Choroid plexus epithelial cell (primary cell): ENCODE results near the gene SATB2.

ENCODE experiments used
- DNase-seq: peaks from one replicate; pipeline ENCODE4 v3.0.0-alpha.2; 2010; ENCODE audit warnings: low read depth
- H3K4me3 ChIP-seq: 2 replicates; pipeline ENCODE4 v1.5.1; 2011; ENCODE audit warnings: low read depth, mild to moderate bottlenecking, control low read depth, low read length, moderate library complexity
- CTCF ChIP-seq: conservative IDR thresholded peaks from 2 replicates; pipeline ENCODE4 v1.5.1; 2011; ENCODE audit warnings: low read depth, mild to moderate bottlenecking, control low read depth, inconsistent platforms, low read length, moderate library complexity

The SATB2 gene

DNA sequence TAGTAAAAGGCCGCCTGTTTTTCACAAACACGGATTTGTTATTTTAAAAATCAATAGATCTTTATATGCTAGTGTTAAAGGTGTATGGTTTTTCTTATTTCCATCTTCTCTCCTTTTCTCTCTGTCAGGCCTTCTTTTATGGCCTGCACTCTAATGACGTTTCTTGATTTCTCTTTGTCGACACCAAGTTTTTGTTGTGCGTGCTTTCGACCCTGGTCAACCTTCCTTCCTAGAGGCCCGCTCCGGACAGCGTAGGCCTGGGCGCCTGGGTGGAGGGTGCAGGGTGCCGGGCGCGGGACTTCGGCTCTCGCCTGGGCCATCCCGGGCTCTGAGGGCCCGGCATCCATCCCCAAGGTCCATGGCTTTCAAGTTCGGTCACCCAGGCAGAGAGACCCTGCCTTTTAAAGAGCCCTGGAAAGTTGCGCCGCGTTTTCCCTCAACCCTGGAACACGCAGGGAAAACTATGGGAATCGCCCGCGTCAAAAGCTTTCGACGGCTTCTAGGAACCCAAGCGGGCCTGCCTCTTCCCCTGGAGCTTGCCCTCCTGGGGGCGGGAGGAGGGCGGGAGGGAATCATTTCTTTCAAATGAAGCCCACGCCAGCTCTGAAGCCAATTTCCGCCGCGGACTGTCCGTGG, 4.1 kb upstream of the SATB2 start:
- no peak for TF ChIP-seq CTCF
- no peak for DNase-seq
- no peak overlapping the region for H3K4me3 ChIP-seq

GRCh38 chr2:199460846-199461710, 3.3 kb upstream of the SATB2 start:
- DNase-seq = no peak
- no peak overlapping the region for H3K4me3 ChIP-seq
- no peak for TF ChIP-seq CTCF

- peak; percentile 44 for DNase-seq
- no peak for TF ChIP-seq CTCF
- peak overlapping the region; percentile 83 for H3K4me3 ChIP-seq
These were observed 2.4 kb upstream of the SATB2 start for GRCh38 chr2:199460101-199460671.

DNA sequence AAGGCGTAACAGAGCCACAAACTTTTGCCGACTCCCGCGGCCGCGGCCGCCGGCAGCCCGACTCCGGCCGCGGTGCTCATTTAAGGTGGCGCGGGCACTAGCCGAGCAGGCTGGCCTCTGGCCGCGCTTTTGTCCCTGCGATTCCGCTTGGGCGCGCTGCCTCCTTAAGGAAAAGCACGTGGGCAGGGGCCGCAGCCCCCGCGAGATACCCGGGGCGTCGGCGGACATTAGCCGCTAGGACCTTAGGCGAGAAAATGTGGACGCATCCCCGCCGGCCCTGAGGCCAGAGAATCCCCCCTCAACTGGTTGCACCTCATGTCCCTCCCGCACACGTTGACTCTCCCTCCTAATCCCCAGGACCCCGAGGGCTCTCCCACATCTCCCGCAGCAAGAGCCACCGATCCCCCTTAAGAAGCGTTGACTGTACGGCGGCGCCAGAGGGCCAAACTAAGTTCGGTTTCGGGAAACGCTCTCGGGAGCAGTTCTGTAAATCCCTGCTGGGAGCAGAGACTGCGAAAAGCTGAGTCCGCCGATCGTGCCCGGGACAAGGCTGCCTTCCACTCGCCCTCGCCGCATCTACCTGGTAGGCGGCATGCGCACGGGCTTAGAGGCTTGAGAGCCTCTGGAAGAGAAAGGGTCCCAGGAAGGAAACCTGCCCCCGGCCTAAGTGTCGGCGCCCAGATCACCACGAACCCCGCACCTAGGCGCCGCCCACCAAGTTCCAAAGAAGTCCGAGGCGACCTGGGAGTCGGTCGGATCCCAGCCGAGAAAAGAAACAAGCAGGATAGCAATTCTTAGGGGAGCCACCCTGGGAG, 1.8 kb upstream of the SATB2 start:
- peak overlapping the region; percentile 83 for H3K4me3 ChIP-seq
- DNase-seq = peak; percentile 96
- no peak for TF ChIP-seq CTCF

GRCh38 chr2:199458806-199459285, 1.1 kb upstream of the SATB2 start:
- no peak for TF ChIP-seq CTCF
- H3K4me3 ChIP-seq = peak overlapping the region; percentile 83
- DNase-seq = no peak

- DNase-seq = peak; percentile 39
- H3K4me3 ChIP-seq = peak overlapping the region; percentile 83
These were observed 468 bp upstream of the SATB2 start for GRCh38 chr2:199458009-199458805.

More at GRCh38 chr2:199458009-199458805, 468 bp upstream of the SATB2 start:
- TF ChIP-seq CTCF = no peak
